K562 (cell line): ENCODE results near the gene CCDC7. TPM values are rescaled to one million over a fixed set of nuclear protein-coding genes. Genes with fewer than 3 reads are reported as not detected.

Experiments
- CBX5 ChIP-seq: IDR thresholded peaks from 2 replicates; pipeline ENCODE4 v1.6.1; 2014; ENCODE audit warnings: low read depth, borderline replicate concordance
- CTCFL ChIP-seq: IDR thresholded peaks from 2 replicates; pipeline ENCODE4 v1.6.1; 2011; ENCODE audit warnings: borderline replicate concordance, low read depth, mild to moderate bottlenecking, moderate library complexity, low read length; ENCODE audit not compliant: insufficient read depth, poor library complexity, severe bottlenecking
- ELK3 ChIP-seq: fragments of 450-650 bp; formaldehyde crosslinking; IDR thresholded peaks from 2 replicates; pipeline ENCODE4 v1.4.0; 2020; ENCODE audit warnings: mild to moderate bottlenecking
- ETV6 ChIP-seq, 3 experiments: fragments of 150-350 bp in 1 of 3; sonication (generic) in 1 of 3; formaldehyde crosslinking in 1 of 3; IDR thresholded peaks; 2 replicates each; pipeline versions ENCODE4 v1.6.1 to v1.8.0; 2014 to 2022; ENCODE audit warnings: borderline replicate concordance in 2 of 3, low read depth in 2 of 3, antibody characterized with exemption in 1 of 3, low read length in 1 of 3, mild to moderate bottlenecking in 1 of 3, missing genetic modification reagents in 1 of 3
- IRF9 ChIP-seq: fragments of 450-650 bp; IDR thresholded peaks from 2 replicates; pipeline ENCODE4 v1.6.1; 2016; ENCODE audit warnings: missing biosample characterization, missing genetic modification characterization
- MAFF ChIP-seq: IDR thresholded peaks from 2 replicates; pipeline ENCODE4 v1.6.1; 2012; ENCODE audit warnings: low read length, improper control_type of control experiment
- MLLT1 ChIP-seq, 2 experiments: fragments of 450-650 bp; IDR thresholded peaks; 2 replicates each; pipeline ENCODE4 v1.6.1; 2016
- NFIX ChIP-seq: fragments of 250-450 bp; sonication (Bioruptor Pico); IDR thresholded peaks from 2 replicates; pipeline ENCODE4 v1.4.0; 2020; ENCODE audit warnings: low read depth, mild to moderate bottlenecking, moderate library complexity
- PTTG1 ChIP-seq: fragments of 450-650 bp; IDR thresholded peaks from 2 replicates; pipeline ENCODE4 v1.6.1; 2016; ENCODE audit warnings: low read depth, mild to moderate bottlenecking, missing genetic modification characterization, missing compliant biosample characterization
- SMARCE1 ChIP-seq: fragments of 450-650 bp; IDR thresholded peaks from 2 replicates; pipeline ENCODE4 v1.7.1; 2016; ENCODE audit warnings: mild to moderate bottlenecking
- ZNF143 ChIP-seq: sonication (generic); formaldehyde crosslinking; IDR thresholded peaks from 2 replicates; pipeline ENCODE4 v1.9.0; 2022; ENCODE audit warnings: mild to moderate bottlenecking, missing genetic modification reagents
- ZNF512 ChIP-seq: IDR thresholded peaks from 2 replicates; pipeline ENCODE4 v1.6.1; 2016; ENCODE audit warnings: missing genetic modification characterization, missing compliant biosample characterization
- polyA plus RNA-seq, 8 experiments: library from polyadenylated mRNA; depleted of rRNA in 4 of 8; stranded (reverse) in 5 of 8; unstranded in 3 of 8; fragments of >200 nt; fragmentation: Nextera tagmentation in 2 of 8; fragmentation: Illumina TruSeq in 1 of 8; extraction: Ambion mirVana in 2 of 8; extraction: Trizol in 1 of 8; gene quantifications; 2 replicates each; pipeline versions ENCODE4 v1.2.1 to v1.2.3, GENCODE V29; 2011 to 2014; ENCODE audit warnings: inconsistent platforms in 1 of 8, missing spikeins in 1 of 8
- total RNA-seq, 7 experiments: library from RNA; depleted of rRNA in 6 of 7; stranded (reverse); fragments of >200 nt in 6 of 7; fragmentation: Illumina TruSeq in 2 of 7; extraction: Trizol in 2 of 7; gene quantifications; 2 replicates each; pipeline versions ENCODE4 v1.2.1 to v1.2.3, GENCODE V29; 2011 to 2021; ENCODE audit warnings: low replicate concordance in 1 of 7

The CCDC7 gene
- total and polyA plus RNA-seq, 9 of the 15 experiments (the other 6 are each of a cell fraction or from before 2014, with no cell fraction given): 1.5 to 6.6 (median 2.7) TPM

GRCh38 chr10:32446536-32447406 lies 831 bp downstream of the CCDC7 start (continued):
- TF ChIP-seq CTCFL: no peak
- TF ChIP-seq IRF9 (tag): no peak
- 0 out of 2 replicates have a peak, but pooled peaks have one; percentile 11 for TF ChIP-seq SMARCE1
- TF ChIP-seq ZNF512 (tag): peak; percentile 36; the same call in 1 of the 2 replicates
- no peak for TF ChIP-seq PTTG1 (tag)
- 0 out of 4 replicates have a peak, but pooled peaks of 1 of the 2 experiments have one; percentile 35 for TF ChIP-seq ETV6 (IDR thresholded peaks at IDR 0.05; ENCODE audit: borderline replicate concordance in 1 of 2, low read depth in 2 of 2, low read length in 1 of 2)
- no peak for TF ChIP-seq ETV6 (CRISPR knock-in tag; IDR thresholded peaks at IDR 0.05; ENCODE audit: borderline replicate concordance)
- TF ChIP-seq CBX5: no peak
- no peak for TF ChIP-seq ELK3 (CRISPR knock-in tag)
- TF ChIP-seq MAFF: peak; percentile 24; the same call in 1 of the 2 replicates
- TF ChIP-seq NFIX (CRISPR knock-in tag): no peak
- TF ChIP-seq ZNF143: no peak
- 0 out of 4 replicates have a peak, but pooled peaks have one; percentile 16 to 62 for TF ChIP-seq MLLT1 (IDR thresholded peaks at IDR 0.05)
